Panc1 (cell line): Measurements from ENCODE around the gene TFDP2. TPM values are rescaled to one million over a fixed set of nuclear protein-coding genes. Genes with fewer than 3 reads are reported as not detected.
A peak's percentile ranks its signal among the peaks of the same experiment; 100 is the strongest.

Experiments used
- ATAC-seq: fragments of 200-7000 bp; cut with Tn5 transposase; 2 replicates; pipeline ENCODE4 v1.9.1; 2020; ENCODE audit warnings: mild to moderate bottlenecking, moderate library complexity
- BruUV-seq: library from RNA; stranded (reverse); fragments of 400-500 nt; replicated peaks from 2 replicates; lab custom pipeline; 2021; lab: Mats Ljungman, UMichigan
- CTCF ChIA-PET: fragments of 300-600 bp; sonication (Branson Sonifier 250); formaldehyde crosslinking; loops from one replicate; lab custom pipeline; 2022; ENCODE audit warnings: antibody characterized with exemption; lab: Charles Lee
- POLR2A ChIA-PET: fragments of 300-600 bp; sonication (Branson Sonifier 250); formaldehyde crosslinking; loops from one replicate; lab custom pipeline; 2022; ENCODE audit warnings: antibody characterized with exemption; lab: Charles Lee
- DNase-seq: peaks from one replicate; pipeline ENCODE4 v3.0.0-alpha.2; 2010; ENCODE audit warnings: low read depth, low spot score
- H3K27ac ChIP-seq: 2 replicates; pipeline ENCODE4 v1.5.1; 2011; ENCODE audit warnings: mild to moderate bottlenecking, low read length, inconsistent platforms
- H3K27me3 ChIP-seq: fragments of 200-500 bp; sonication (Bioruptor generic); 2 replicates; pipeline ENCODE4 v1.6.0; 2014; ENCODE audit warnings: low read length, inconsistent platforms; ENCODE audit not compliant: control insufficient read depth, insufficient read depth
- H3K36me3 ChIP-seq: fragments of 200-500 bp; sonication (Bioruptor generic); 2 replicates; pipeline ENCODE4 v1.5.1; 2014; ENCODE audit warnings: inconsistent platforms, mild to moderate bottlenecking, low read length, moderate library complexity; ENCODE audit not compliant: control insufficient read depth, insufficient read depth
- H3K4me1 ChIP-seq: 2 replicates; pipeline ENCODE4 v1.5.1; 2011; ENCODE audit warnings: inconsistent platforms, mild to moderate bottlenecking, low read length, moderate library complexity; ENCODE audit not compliant: control insufficient read depth, insufficient read depth
- H3K4me3 ChIP-seq, 2 experiments: 2 replicates each; pipeline ENCODE4 v1.5.1; 2011 to 2012; ENCODE audit warnings: low read depth in 2 of 2, low read length in 2 of 2, mild to moderate bottlenecking in 2 of 2, inconsistent platforms in 1 of 2, moderate library complexity in 1 of 2
- H3K9me3 ChIP-seq: fragments of 200-500 bp; sonication (Bioruptor generic); 2 replicates; pipeline ENCODE4 v1.5.1; 2014; ENCODE audit warnings: low read depth, mild to moderate bottlenecking, inconsistent platforms, low read length, moderate library complexity; ENCODE audit not compliant: control insufficient read depth, insufficient read depth
- POLR2AphosphoS5 ChIP-seq: IDR thresholded peaks from 2 replicates; pipeline ENCODE4 v1.6.1; 2012; ENCODE audit warnings: mild to moderate bottlenecking, low read depth, low read length, moderate library complexity
- SIN3A ChIP-seq: IDR thresholded peaks from 2 replicates; pipeline ENCODE4 v1.6.1; 2012; ENCODE audit warnings: low read depth, mild to moderate bottlenecking, low read length, moderate library complexity, borderline replicate concordance; ENCODE audit not compliant: insufficient read depth
- TCF7L2 ChIP-seq: IDR thresholded peaks from 2 replicates; pipeline ENCODE4 v1.6.1; 2011; ENCODE audit warnings: mild to moderate bottlenecking, low read depth, low read length, inconsistent platforms
- in situ Hi-C: cut with HindIII; loops from 2 replicates; pipeline ENCODE4 v1.10.0; 2016; ENCODE audit warnings: low sequenced_read_pairs, low pct_unique_long_range_greater_than_20kb
- intact Hi-C: fragments of 100-400 bp; cut with micrococcal nuclease; formaldehyde crosslinking; loops from one replicate; pipeline ENCODE4 v1.10.0; 2022; ENCODE audit not compliant: unreplicated experiment
- total RNA-seq: library from RNA; stranded (reverse); gene quantifications from one replicate; pipeline ENCODE4 v1.2.1, GENCODE V29; 2021; ENCODE audit not compliant: unreplicated experiment
- TF ChIP-seq, protein P1 (sequence below), 2 experiments: IDR thresholded peaks; 2 replicates each; pipeline ENCODE4 v1.6.1; 2011 to 2012; ENCODE audit warnings: low read depth in 2 of 2, control low read depth in 1 of 2, low read length in 1 of 2, mild to moderate bottlenecking in 1 of 2, moderate library complexity in 1 of 2; ENCODE audit not compliant: insufficient read depth in 1 of 2
- TF ChIP-seq, protein P2 (sequence below): fragments of 450-650 bp; IDR thresholded peaks from 2 replicates; pipeline ENCODE4 v1.5.1; 2017; ENCODE audit warnings: mild to moderate bottlenecking

TFDP2 gene
- total RNA-seq, 1 experiment from 2014 or later = 66.3 TPM

DNA sequence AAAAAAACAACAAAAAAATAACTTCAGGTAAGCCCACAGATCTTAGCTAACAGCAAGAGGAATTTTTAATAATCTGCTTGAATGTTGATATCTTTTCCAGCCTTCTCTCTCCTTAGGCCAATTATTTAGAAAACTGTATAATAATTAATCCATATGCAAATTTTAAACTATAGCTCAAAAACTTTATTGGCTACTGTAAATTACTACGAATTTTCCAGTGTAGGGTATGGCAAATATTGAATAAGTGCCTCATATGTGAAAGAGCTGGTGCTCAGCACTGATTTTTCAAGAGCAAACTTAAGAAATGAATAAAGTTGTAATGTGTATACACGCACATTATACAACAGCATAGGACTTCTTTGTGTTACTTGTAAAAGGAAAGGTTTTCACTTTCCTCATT lies 123.0 kb downstream of the TFDP2 start:
- CTCF ChIA-PET = no interaction called here
- Histone ChIP-seq H3K27ac (peak overlapping the region; percentile 1; the same call in 1 of the 2 replicates), H3K4me3 (no peak overlapping the region), H3K36me3 (peaks cover 4% of the 10 kb centered on the region; the same call in 1 of the 2 replicates), H3K9me3 (no peaks in the 10 kb centered on the region), H3K27me3 (no peaks in the 10 kb centered on the region), H3K4me1 (peaks cover 26% of the 10 kb centered on the region)
- TF ChIP-seq POLR2AphosphoS5 (no peak), TCF7L2 (no peak), SIN3A (no peak)
- TF ChIP-seq, protein P1, sequence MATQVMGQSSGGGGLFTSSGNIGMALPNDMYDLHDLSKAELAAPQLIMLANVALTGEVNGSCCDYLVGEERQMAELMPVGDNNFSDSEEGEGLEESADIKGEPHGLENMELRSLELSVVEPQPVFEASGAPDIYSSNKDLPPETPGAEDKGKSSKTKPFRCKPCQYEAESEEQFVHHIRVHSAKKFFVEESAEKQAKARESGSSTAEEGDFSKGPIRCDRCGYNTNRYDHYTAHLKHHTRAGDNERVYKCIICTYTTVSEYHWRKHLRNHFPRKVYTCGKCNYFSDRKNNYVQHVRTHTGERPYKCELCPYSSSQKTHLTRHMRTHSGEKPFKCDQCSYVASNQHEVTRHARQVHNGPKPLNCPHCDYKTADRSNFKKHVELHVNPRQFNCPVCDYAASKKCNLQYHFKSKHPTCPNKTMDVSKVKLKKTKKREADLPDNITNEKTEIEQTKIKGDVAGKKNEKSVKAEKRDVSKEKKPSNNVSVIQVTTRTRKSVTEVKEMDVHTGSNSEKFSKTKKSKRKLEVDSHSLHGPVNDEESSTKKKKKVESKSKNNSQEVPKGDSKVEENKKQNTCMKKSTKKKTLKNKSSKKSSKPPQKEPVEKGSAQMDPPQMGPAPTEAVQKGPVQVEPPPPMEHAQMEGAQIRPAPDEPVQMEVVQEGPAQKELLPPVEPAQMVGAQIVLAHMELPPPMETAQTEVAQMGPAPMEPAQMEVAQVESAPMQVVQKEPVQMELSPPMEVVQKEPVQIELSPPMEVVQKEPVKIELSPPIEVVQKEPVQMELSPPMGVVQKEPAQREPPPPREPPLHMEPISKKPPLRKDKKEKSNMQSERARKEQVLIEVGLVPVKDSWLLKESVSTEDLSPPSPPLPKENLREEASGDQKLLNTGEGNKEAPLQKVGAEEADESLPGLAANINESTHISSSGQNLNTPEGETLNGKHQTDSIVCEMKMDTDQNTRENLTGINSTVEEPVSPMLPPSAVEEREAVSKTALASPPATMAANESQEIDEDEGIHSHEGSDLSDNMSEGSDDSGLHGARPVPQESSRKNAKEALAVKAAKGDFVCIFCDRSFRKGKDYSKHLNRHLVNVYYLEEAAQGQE (IDR thresholded peaks at IDR 0.05; ENCODE audit: insufficient read depth in 1 of 2, low read depth in 2 of 2, low read length in 1 of 2) = no peak
- TF ChIP-seq, protein P2, sequence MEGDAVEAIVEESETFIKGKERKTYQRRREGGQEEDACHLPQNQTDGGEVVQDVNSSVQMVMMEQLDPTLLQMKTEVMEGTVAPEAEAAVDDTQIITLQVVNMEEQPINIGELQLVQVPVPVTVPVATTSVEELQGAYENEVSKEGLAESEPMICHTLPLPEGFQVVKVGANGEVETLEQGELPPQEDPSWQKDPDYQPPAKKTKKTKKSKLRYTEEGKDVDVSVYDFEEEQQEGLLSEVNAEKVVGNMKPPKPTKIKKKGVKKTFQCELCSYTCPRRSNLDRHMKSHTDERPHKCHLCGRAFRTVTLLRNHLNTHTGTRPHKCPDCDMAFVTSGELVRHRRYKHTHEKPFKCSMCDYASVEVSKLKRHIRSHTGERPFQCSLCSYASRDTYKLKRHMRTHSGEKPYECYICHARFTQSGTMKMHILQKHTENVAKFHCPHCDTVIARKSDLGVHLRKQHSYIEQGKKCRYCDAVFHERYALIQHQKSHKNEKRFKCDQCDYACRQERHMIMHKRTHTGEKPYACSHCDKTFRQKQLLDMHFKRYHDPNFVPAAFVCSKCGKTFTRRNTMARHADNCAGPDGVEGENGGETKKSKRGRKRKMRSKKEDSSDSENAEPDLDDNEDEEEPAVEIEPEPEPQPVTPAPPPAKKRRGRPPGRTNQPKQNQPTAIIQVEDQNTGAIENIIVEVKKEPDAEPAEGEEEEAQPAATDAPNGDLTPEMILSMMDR = no peak
- in situ Hi-C loops (no loop called here), intact Hi-C loops (no loop called here)
- DNase-seq = no peak
- no peak for ATAC-seq
- POLR2A ChIA-PET = no interaction called here
- no TSS peak for BruUV-seq

DNA sequence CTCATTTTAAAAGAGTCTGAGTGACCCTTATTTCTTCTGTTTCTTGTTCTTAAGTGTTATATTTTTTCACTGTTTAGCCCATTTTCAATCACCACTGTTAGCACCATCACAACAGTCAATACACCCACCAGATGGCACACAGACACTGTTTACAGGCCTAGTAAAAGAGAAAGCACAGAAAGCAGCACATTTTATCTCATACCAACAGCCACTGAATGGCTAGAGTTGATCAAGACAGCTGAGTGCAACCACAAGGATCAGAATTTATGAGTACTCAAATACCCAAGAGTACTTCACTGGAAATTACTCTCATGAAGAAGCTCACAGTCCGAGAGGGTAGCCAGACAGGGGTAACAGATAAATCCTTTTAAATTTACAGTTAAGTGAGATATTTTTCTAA lies 127.0 kb downstream of the TFDP2 start:
- DNase-seq = no peak
- CTCF ChIA-PET = interaction anchor here (0.6 kb wide), 2 partner anchors 93 to 122 kb away, joined by 3 to 18 read pairs; no protein-coding TSS in a partner anchor
- intact Hi-C loops = loop anchor here (5.0 kb wide), 1 partner anchor 85 kb away; no protein-coding TSS in a partner anchor

More for the DNA sequence above, 127.0 kb downstream of the TFDP2 start:
- Histone ChIP-seq H3K36me3 (no peaks in the 10 kb centered on the region), H3K4me3 (no peak overlapping the region), H3K9me3 (no peaks in the 10 kb centered on the region), H3K27ac (no peak overlapping the region), H3K4me1 (peaks cover 3% of the 10 kb centered on the region; the same call in 1 of the 2 replicates), H3K27me3 (no peaks in the 10 kb centered on the region)
- ATAC-seq = peak; percentile 68; the same call in 1 of the 2 replicates
- POLR2A ChIA-PET = no interaction called here
- in situ Hi-C loops = no loop called here
- no TSS peak for BruUV-seq
- TF ChIP-seq TCF7L2 (no peak), SIN3A (no peak), POLR2AphosphoS5 (no peak)
- TF ChIP-seq, protein P2 = no peak
- TF ChIP-seq, protein P1 (IDR thresholded peaks at IDR 0.05; ENCODE audit: insufficient read depth in 1 of 2, low read depth in 2 of 2, low read length in 1 of 2) = no peak
